ENCODE measurements around the gene GRK2.

- TF ChIP-seq CTCF (optimal IDR thresholded peaks at IDR 0.05 in 1 of 3, IDR thresholded peaks at IDR 0.05 in 1 of 3, conservative IDR thresholded peaks at IDR 0.05 in 1 of 3; ENCODE audit: extremely low read depth in 1 of 3, insufficient read depth in 2 of 3, low read length in 3 of 3) (no peak), EZH2 (IDR thresholded peaks at IDR 0.05; ENCODE audit: low read length) (no peak)
Observed at GRCh38 chr11:67239783-67240575, 26.3 kb upstream of the GRK2 start.

Data from keratinocyte (primary cell).